A673 (cell line): ENCODE results near the gene EFCAB11. TPM values are rescaled to one million over a fixed set of nuclear protein-coding genes. Genes with fewer than 3 reads are reported as not detected.

Experiments used
- BruUV-seq: library from RNA; stranded (reverse); fragments of 400-500 nt; replicated peaks from 2 replicates; lab custom pipeline; 2021; lab: Mats Ljungman, UMichigan
- CTCF ChIA-PET: fragments of 300-600 bp; sonication (Branson Sonifier 250); formaldehyde crosslinking; loops from one replicate; lab custom pipeline; 2022; ENCODE audit warnings: antibody characterized with exemption; lab: Charles Lee
- POLR2A ChIA-PET: fragments of 300-600 bp; sonication (Branson Sonifier 250); formaldehyde crosslinking; loops from one replicate; lab custom pipeline; 2022; ENCODE audit warnings: antibody characterized with exemption; ENCODE audit not compliant: low non-redundant PET; lab: Charles Lee
- DNase-seq: peaks from one replicate; pipeline ENCODE4 v3.0.0-alpha.2; 2015; ENCODE audit warnings: low spot score
- H3K27ac ChIP-seq: fragments of 200-600 bp; sonication (generic); 2 replicates; pipeline ENCODE4 v1.5.1; 2016; ENCODE audit warnings: mixed run types, low read depth, mild to moderate bottlenecking, mixed read lengths, antibody characterized with exemption, low read length; ENCODE audit not compliant: poor library complexity, severe bottlenecking
- H3K27me3 ChIP-seq: fragments of 200-600 bp; sonication (generic); replicated peaks from 2 replicates; pipeline ENCODE4 v1.6.1; 2017; ENCODE audit warnings: mixed run types, low read depth, mild to moderate bottlenecking, mixed read lengths, antibody characterized with exemption, low read length; ENCODE audit not compliant: insufficient read depth, poor library complexity
- H3K36me3 ChIP-seq: fragments of 200-600 bp; sonication (generic); 2 replicates; pipeline ENCODE4 v1.6.1; 2016; ENCODE audit warnings: mixed run types, mild to moderate bottlenecking, mixed read lengths, antibody characterized with exemption, low read length; ENCODE audit not compliant: insufficient read depth, poor library complexity, severe bottlenecking
- H3K4me1 ChIP-seq: fragments of 200-600 bp; sonication (generic); 2 replicates; pipeline ENCODE4 v1.6.1; 2017; ENCODE audit warnings: mixed run types, mild to moderate bottlenecking, mixed read lengths, antibody characterized with exemption, low read length; ENCODE audit not compliant: insufficient read depth, poor library complexity, severe bottlenecking
- H3K4me3 ChIP-seq: fragments of 200-600 bp; sonication (generic); 2 replicates; pipeline ENCODE4 v1.5.1; 2016; ENCODE audit warnings: low read depth, mixed run types, mild to moderate bottlenecking, mixed read lengths, low read length; ENCODE audit not compliant: poor library complexity, severe bottlenecking
- H3K9me3 ChIP-seq: fragments of 200-600 bp; sonication (generic); 2 replicates; pipeline ENCODE4 v1.6.1; 2016; ENCODE audit warnings: mixed run types, low read depth, mild to moderate bottlenecking, mixed read lengths, antibody characterized with exemption, low read length; ENCODE audit not compliant: poor library complexity, severe bottlenecking
- EZH2 ChIP-seq: fragments of 200-600 bp; sonication (generic); IDR thresholded peaks from 2 replicates; pipeline ENCODE4 v1.6.1; 2017; ENCODE audit warnings: borderline replicate concordance, low read depth, mild to moderate bottlenecking, mixed read lengths, antibody characterized with exemption, low read length; ENCODE audit not compliant: poor library complexity, severe bottlenecking
- intact Hi-C: fragments of 100-400 bp; cut with micrococcal nuclease; formaldehyde crosslinking; loops from one replicate; pipeline ENCODE4 v1.10.0; 2022; ENCODE audit not compliant: unreplicated experiment
- total RNA-seq: library from RNA; stranded (reverse); gene quantifications from 2 replicates; pipeline ENCODE4 v1.2.3, GENCODE V29; 2021
- TF ChIP-seq, protein P1 (sequence below): fragments of 300-800, 200-600 bp; sonication (generic); conservative IDR thresholded peaks from 2 replicates; pipeline ENCODE4 v1.5.1; 2017; ENCODE audit warnings: low read depth, mild to moderate bottlenecking, antibody characterized with exemption, low read length, moderate library complexity, mixed read lengths

Gene EFCAB11
- total RNA-seq, 1 experiment from 2014 or later = 8.4 TPM

DNA sequence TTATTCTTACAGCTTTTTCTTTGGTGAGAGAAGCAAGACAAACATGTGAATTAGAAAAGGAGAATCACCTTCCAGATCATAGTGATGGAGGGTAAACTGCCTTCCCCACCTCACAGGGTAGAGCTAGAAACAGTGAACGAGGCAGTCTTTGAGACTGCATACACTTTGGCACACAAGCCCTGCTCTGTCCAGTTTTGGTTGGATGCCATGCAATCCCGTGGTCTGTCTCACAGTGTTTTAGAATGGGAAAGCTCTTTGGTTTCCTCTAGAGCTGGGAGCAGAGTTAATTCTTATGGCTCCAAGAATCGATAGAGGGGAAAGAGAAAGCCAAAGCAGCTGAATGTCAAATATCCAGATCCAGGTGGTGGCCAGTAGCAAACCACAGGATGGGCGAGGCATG, 23.1 kb upstream of the EFCAB11 start:
- ChIA-PET CTCF (no interaction called here), POLR2A (interaction anchor here (0.6 kb wide), 2 partner anchors 25 to 125 kb away, joined by 4 read pairs; no protein-coding TSS in a partner anchor)
- TF ChIP-seq EZH2 = no peak
- TF ChIP-seq, protein P1, sequence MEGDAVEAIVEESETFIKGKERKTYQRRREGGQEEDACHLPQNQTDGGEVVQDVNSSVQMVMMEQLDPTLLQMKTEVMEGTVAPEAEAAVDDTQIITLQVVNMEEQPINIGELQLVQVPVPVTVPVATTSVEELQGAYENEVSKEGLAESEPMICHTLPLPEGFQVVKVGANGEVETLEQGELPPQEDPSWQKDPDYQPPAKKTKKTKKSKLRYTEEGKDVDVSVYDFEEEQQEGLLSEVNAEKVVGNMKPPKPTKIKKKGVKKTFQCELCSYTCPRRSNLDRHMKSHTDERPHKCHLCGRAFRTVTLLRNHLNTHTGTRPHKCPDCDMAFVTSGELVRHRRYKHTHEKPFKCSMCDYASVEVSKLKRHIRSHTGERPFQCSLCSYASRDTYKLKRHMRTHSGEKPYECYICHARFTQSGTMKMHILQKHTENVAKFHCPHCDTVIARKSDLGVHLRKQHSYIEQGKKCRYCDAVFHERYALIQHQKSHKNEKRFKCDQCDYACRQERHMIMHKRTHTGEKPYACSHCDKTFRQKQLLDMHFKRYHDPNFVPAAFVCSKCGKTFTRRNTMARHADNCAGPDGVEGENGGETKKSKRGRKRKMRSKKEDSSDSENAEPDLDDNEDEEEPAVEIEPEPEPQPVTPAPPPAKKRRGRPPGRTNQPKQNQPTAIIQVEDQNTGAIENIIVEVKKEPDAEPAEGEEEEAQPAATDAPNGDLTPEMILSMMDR = no peak
- no peaks in the 10 kb centered on the region for H3K9me3 ChIP-seq
- H3K4me1 ChIP-seq = no peaks in the 10 kb centered on the region
- no TSS peak for BruUV-seq
- DNase-seq = no peak
- H3K36me3 ChIP-seq = peaks cover 52% of the 10 kb centered on the region
- H3K27ac ChIP-seq = no peak overlapping the region
- intact Hi-C loops = no loop called here
- no peaks in the 10 kb centered on the region for H3K27me3 ChIP-seq
- H3K4me3 ChIP-seq = no peak overlapping the region

- POLR2A ChIA-PET = interaction anchor here (0.8 kb wide), 1 partner anchor 19 kb away, joined by 3 read pairs; the partner anchor contains the start of gene EFCAB11
- intact Hi-C loops = loop anchor here (1.0 to 2.0 kb wide), 2 partner anchors 87 to 262 kb away; partner anchors contain the start of gene KCNK13
- Histone ChIP-seq H3K27me3 (no peaks in the 10 kb centered on the region), H3K27ac (no peak overlapping the region), H3K4me1 (no peaks in the 10 kb centered on the region), H3K9me3 (no peaks in the 10 kb centered on the region), H3K36me3 (peaks cover 57% of the 10 kb centered on the region), H3K4me3 (no peak overlapping the region)
- TF ChIP-seq EZH2 = no peak
- TF ChIP-seq, protein P1 = peak; percentile 88
- CTCF ChIA-PET = interaction anchor here (0.6 to 1.8 kb wide), 13 partner anchors 9 to 263 kb away, joined by 3 to 32 read pairs (median 5); partner anchors contain the start of genes EFCAB11 and TDP1
- BruUV-seq = no TSS peak
- DNase-seq = peak; percentile 76
Measured at GRCh38 chr14:89973234-89973823, 18.8 kb upstream of the EFCAB11 start.

DNA sequence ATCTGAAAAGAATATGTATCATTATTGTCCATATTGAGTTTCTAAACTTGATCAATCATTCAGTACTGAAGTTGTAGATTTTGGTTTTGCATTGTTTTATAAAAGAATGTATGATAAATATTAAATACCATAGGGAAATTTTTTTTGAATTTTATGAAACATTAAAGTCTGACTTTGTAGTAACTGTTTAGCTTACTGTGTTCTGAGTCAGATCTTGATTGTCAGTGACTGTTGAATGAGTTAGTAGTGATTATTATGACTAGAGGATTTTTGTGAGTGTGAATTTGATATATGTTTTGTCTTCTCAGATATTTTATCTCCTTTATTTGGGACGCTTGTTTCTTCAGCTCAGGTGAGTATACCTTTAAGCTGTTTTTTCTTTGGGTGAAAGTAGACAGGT, 11.3 kb upstream of the EFCAB11 start:
- BruUV-seq = no TSS peak
- Histone ChIP-seq H3K9me3 (no peaks in the 10 kb centered on the region), H3K36me3 (peaks cover 46% of the 10 kb centered on the region), H3K27me3 (no peaks in the 10 kb centered on the region), H3K4me3 (no peak overlapping the region), H3K4me1 (no peaks in the 10 kb centered on the region), H3K27ac (no peak overlapping the region)
- no peak for TF ChIP-seq EZH2
- TF ChIP-seq, protein P1 = no peak
- DNase-seq = no peak
- ChIA-PET CTCF (no interaction called here), POLR2A (no interaction called here)
- intact Hi-C loops = no loop called here
